ENCODE measurements around the gene SERAC1. TPM values are rescaled to one million over a fixed set of nuclear protein-coding genes. Genes with fewer than 3 reads are reported as not detected.

Gene SERAC1
- polyA plus RNA-seq, 2 of the 4 experiments (the other 2 are of a cell fraction): 5.1 to 6.7 TPM

- ChIA-PET CTCF (interaction anchor here (1.2 to 1.5 kb wide), 2 partner anchors 94 to 320 kb away, joined by 3 to 4 read pairs; no protein-coding TSS in a partner anchor), POLR2A (no interaction called here)
- H3K27ac ChIP-seq: no peak overlapping the region
These were observed 91.5 kb downstream of the SERAC1 start for GRCh38 chr6:158076548-158076947.

GRCh38 chr6:158073776-158074175 lies 94.3 kb downstream of the SERAC1 start:
- 89% methylated on average over 3 of the region's 3 CpGs for WGBS (ENCODE audit: missing lambda C conversion rate)
- CTCF ChIA-PET: interaction anchor here (0.6 to 6.0 kb wide), 12 partner anchors 9 to 317 kb away, joined by 3 to 57 read pairs (median 3); no protein-coding TSS in a partner anchor
- Histone ChIP-seq H3K4me1 (peaks cover 24% of the 10 kb centered on the region), H3K9me3 (no peaks in the 10 kb centered on the region), H3K27ac (no peak overlapping the region), H3K4me2 (no peak overlapping the region), H3K4me3 (no peak overlapping the region)
- ATAC-seq: no peak
- no peak for FAIRE-seq
- DNase-seq (ENCODE audit: low read depth in 1 of 2, low spot score in 1 of 2): no peak
- POLR2A ChIA-PET: no interaction called here
- TF ChIP-seq, protein P1, sequence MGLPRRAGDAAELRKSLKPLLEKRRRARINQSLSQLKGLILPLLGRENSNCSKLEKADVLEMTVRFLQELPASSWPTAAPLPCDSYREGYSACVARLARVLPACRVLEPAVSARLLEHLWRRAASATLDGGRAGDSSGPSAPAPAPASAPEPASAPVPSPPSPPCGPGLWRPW (IDR thresholded peaks at IDR 0.05): no peak
- no peak for TF ChIP-seq ZC3H11A (IDR thresholded peaks at IDR 0.05)
- no peak for TF ChIP-seq HOXB5 (CRISPR knock-in tag; IDR thresholded peaks at IDR 0.05)
- TF ChIP-seq EHMT2 (IDR thresholded peaks at IDR 0.05; ENCODE audit: low read depth): no peak
- no peak for TF ChIP-seq KDM5A (IDR thresholded peaks at IDR 0.05)
- TF ChIP-seq HOXA7 (CRISPR knock-in tag; IDR thresholded peaks at IDR 0.05): no peak
- no peak for TF ChIP-seq RFX5 (IDR thresholded peaks at IDR 0.05)
- TF ChIP-seq, protein P2, sequence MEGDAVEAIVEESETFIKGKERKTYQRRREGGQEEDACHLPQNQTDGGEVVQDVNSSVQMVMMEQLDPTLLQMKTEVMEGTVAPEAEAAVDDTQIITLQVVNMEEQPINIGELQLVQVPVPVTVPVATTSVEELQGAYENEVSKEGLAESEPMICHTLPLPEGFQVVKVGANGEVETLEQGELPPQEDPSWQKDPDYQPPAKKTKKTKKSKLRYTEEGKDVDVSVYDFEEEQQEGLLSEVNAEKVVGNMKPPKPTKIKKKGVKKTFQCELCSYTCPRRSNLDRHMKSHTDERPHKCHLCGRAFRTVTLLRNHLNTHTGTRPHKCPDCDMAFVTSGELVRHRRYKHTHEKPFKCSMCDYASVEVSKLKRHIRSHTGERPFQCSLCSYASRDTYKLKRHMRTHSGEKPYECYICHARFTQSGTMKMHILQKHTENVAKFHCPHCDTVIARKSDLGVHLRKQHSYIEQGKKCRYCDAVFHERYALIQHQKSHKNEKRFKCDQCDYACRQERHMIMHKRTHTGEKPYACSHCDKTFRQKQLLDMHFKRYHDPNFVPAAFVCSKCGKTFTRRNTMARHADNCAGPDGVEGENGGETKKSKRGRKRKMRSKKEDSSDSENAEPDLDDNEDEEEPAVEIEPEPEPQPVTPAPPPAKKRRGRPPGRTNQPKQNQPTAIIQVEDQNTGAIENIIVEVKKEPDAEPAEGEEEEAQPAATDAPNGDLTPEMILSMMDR (IDR thresholded peaks at IDR 0.05): no peak
- no peak for TF ChIP-seq TFCP2L1 (CRISPR knock-in tag; IDR thresholded peaks at IDR 0.05)
- TF ChIP-seq CHD2 (IDR thresholded peaks at IDR 0.05; ENCODE audit: low read length, partially characterized antibody): no peak
- TF ChIP-seq JUNB (IDR thresholded peaks at IDR 0.05): no peak
- no peak for TF ChIP-seq MAFK (IDR thresholded peaks at IDR 0.05; ENCODE audit: partially characterized antibody)
- TF ChIP-seq NR3C1 (IDR thresholded peaks at IDR 0.05): no peak
- TF ChIP-seq PHF8 (IDR thresholded peaks at IDR 0.05; ENCODE audit: borderline replicate concordance, low read depth): no peak
- no peak for TF ChIP-seq CHD4 (IDR thresholded peaks at IDR 0.05; ENCODE audit: borderline replicate concordance)
- TF ChIP-seq BCL3 (IDR thresholded peaks at IDR 0.05): no peak
- TF ChIP-seq E2F6 (IDR thresholded peaks at IDR 0.05; ENCODE audit: borderline replicate concordance, low read depth): no peak
- no peak for TF ChIP-seq SREBF2 (IDR thresholded peaks at IDR 0.05)
- no peak for TF ChIP-seq NFE2L2 (conservative IDR thresholded peaks at IDR 0.05; ENCODE audit: low read length)
- no peak for TF ChIP-seq ATOH8 (CRISPR knock-in tag; IDR thresholded peaks at IDR 0.05; ENCODE audit: low read depth)

More at GRCh38 chr6:158076548-158076947, 91.5 kb downstream of the SERAC1 start:
- H3K4me2 ChIP-seq: no peak overlapping the region
- ATAC-seq (no peak), FAIRE-seq (no peak), DNase-seq (ENCODE audit: low read depth in 1 of 2, low spot score in 1 of 2) (no peak)
- TF ChIP-seq HEYL (CRISPR knock-in tag; IDR thresholded peaks at IDR 0.05) (no peak), POLR2AphosphoS2 (conservative IDR thresholded peaks at IDR 0.05; ENCODE audit: low read length) (no peak), HOXA7 (CRISPR knock-in tag; IDR thresholded peaks at IDR 0.05) (no peak), FOSL2 (IDR thresholded peaks at IDR 0.05) (no peak), FOSL2 (CRISPR knock-in tag; IDR thresholded peaks at IDR 0.05) (no peak), EHF (CRISPR knock-in tag; IDR thresholded peaks at IDR 0.05) (no peak), PBX3 (IDR thresholded peaks at IDR 0.05) (no peak), RARB (CRISPR knock-in tag; IDR thresholded peaks at IDR 0.05) (no peak), CHD4 (IDR thresholded peaks at IDR 0.05; ENCODE audit: borderline replicate concordance) (no peak)
- 91% methylated on average over 18 of the region's 18 CpGs for WGBS (ENCODE audit: missing lambda C conversion rate)
- H3K4me3 ChIP-seq: no peak overlapping the region
- H3K9me3 ChIP-seq: no peaks in the 10 kb centered on the region
- H3K4me1 ChIP-seq: peaks cover 8% of the 10 kb centered on the region

All from A549 (cell line).